CD4-positive, alpha-beta T cell treated with Interleukin-15 for 4 hours (primary cell): ENCODE measurements around the gene COL6A5.
"Not testable (repeated sequence)": the region's sequence is repeated elsewhere in the genome, so short reads cannot be mapped to it uniquely, and the experiment has no call there.

Experiments
- DNase-seq: peaks from one replicate; pipeline ENCODE4 v3.0.0-alpha.2; 2020; ENCODE audit warnings: low spot score

COL6A5 gene

DNA sequence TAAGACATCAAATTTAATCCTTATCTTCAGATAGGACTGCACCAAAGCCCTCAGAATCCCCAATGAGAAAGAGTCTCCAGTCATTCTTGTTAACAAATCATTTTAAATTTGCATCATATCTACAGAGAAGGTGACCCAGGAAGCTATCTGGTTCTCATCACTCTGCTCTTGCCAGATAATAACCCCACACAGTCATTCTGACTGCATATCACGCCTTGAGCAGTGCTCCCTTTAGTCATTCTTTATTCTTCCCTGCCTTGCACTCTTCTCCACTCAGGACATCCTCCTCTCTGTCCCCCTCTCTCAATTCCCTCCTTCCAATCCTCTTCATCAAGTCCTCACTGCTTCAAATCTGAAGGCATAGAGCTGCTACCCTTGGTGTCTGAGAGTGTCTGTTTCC, 87.8 kb downstream of the COL6A5 start:
- DNase-seq, result no peak

DNA sequence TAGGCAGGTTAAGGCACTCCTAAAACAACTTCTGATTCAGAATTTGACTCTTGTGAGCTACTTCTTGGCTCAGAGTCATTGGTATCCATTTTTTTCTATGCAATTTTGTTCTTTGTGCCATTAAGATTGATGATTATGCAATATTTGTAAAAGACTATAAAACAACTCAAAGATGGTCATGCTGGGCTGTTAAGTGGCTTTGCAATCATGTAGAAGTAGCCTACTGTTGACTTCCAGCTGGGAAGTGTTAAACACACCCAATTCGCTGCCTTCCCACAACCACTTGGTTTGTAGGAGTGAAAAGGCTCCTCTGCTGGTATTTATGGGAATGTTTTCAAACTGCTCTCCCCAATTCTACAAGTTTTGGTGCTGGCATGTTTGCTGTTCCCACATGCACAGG, 96.8 kb downstream of the COL6A5 start:
- no peak for DNase-seq

DNA sequence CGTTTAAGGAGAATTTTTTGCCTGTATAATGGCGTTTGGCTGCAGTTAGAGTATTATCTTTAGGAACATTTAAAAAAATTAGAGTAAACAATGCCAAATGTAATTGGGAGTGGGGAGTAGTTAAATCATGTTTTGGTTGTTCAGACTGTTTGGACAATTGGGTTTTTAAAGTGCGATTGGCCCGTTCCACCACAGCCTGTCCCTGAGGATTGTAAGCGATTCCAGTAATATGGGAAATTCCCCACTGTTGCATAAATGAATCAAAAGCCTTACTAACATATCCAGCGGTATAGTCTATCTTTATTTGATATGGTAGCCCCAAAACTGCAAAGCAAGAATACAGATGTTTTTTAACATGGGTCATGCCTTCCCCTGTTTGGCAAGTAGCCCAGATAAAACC, 101.4 kb downstream of the COL6A5 start:
- not testable (repeated sequence) for DNase-seq

DNA sequence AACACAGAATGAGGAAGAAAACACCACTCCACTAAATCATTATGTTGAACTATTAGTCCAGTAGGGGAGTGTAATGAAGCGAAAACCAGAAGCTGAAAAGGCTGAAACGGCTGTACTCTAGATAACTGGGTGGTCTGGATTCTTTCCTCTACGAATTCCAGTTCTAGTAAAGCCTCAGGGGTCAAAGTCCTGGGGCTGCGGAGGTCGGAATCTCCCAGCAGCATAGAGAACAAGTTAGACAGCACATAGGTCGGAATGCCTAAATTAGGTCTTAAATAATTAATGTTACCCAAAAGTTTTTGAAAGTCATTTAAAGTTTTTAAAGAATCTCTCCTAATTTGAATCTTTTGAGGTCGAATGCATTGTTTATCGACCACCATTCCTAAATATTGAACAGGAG, 102.7 kb downstream of the COL6A5 start:
- DNase-seq, result not testable (repeated sequence)

DNA sequence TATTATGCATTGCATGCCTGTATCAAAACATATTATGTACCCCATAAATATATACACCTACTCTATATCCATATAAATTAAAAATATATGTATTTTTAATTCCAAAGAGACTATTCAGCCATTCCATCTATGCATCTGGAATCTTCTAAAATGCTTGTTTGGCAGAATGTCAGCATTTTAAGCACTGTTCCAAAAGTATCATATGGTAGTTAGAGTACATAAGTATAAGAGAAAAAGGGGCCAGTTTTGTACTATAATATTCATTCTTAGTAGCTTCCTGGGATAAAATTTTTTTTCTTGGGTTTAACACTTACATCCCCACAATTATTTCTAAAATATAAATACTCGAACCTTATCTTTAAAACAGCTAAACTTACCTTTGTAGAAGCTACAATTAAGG, 111.1 kb downstream of the COL6A5 start:
- DNase-seq, result no peak

DNA sequence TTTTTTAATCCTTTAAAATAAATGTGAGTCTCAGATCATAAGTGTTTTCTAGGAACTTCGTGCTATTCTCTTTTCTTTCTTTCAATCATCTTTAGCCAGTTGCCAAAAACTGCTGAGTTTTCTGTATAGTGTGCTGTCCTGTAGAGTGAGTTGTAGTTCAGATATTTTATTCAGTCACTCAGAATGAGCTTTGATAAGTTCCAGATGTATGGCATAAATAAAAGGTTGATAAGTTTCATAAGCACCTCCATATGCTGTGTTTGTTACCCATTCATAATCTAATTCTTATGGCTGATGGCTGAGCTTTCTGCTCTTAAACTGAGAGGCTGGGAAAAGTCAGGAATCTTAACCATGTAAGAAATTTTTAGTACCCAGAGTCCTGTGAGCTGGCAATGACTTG, 112.2 kb downstream of the COL6A5 start:
- DNase-seq, result no peak

DNA sequence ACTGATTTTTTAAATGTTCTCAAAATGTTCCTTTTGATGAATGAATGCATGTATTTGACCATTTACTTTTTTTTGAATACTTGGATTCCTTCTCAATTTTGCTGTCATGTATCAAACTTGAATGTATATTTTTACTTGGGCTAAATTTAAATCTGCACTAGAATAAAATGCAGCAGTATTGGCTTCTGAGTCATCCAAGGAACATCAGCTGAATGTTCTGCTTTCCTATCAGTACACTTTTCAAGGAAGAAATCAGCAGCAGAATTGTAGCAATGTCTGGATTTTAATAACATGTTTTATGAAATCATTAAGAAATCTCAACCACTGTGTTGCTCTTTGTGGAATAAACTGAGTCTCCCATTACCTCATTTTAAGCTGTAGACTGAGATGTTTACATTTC, 114.5 kb downstream of the COL6A5 start:
- DNase-seq, result no peak

DNA sequence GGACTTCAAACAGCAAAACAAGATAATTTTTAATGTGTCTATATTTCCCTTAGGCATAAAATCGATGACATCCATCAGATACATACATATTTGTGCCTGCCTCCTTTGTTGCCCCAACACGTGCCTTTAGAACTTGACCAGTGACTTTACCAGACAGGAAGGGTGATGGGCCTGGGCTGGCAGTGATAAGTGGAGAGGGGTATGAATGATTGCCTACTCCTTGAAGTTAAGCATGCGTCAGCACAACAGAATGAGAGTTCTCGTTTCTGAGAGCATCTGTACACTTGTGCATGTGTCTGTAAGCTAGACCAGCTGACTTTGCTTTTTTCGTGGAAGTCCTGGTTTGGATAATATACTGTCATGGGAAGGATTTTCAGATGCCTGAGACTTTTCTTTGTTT, 116.6 kb downstream of the COL6A5 start:
- no peak for DNase-seq

DNA sequence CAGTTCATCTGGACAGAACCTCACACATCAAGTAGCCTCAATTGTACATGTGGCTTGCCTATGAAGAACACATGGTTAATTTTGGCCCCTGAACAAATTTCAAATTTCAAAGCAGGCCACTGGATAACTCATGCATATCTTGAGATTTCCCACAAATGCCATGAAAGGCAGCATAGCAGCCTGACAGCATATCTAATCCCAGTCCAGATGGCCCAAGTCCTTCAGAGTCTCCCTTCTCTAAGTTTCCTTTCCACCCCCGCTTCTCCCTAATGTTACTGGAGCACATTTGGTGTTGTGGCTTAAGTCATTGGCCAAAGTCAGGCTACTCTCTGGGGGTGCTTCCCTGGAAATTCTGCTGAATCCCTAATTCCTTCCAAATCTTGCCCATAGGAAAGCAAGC, 117.7 kb downstream of the COL6A5 start:
- DNase-seq, result no peak

DNA sequence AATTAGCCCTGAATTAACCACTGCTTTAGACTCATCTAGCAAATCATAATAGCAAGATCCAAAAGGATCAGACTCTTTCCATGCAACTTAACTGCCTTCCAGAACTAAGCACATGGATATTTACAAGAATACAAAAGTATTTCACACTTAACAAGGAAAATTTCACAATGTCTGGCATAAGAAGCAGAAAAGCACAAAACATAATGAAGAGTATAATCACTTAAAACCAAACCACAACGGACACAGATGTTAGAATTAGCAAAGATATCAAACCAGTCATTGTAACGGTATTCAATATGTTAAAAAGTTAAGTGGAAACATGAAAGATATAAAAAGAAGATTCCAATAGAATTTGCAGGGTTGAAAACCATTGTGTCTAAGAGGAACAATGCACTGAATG, 120.0 kb downstream of the COL6A5 start:
- DNase-seq, result no peak

DNA sequence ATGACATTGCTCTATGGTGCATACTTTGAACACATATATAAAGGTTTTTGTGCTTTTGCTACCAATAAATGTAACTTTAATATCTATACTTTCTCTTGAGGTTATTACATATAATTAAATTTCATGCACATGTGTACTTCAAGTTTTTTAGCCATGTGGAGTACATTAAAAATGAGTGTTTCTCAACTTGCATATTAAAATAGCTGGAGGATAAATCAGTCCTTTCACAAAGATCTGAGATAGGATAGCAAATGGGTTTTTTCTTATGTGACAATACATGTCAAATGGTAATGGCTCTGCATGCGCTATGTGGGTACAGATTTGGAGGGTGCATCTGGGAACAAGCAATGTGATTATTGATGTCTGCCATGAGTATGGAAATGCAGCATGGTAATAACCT, 122.8 kb downstream of the COL6A5 start:
- DNase-seq, result no peak

DNA sequence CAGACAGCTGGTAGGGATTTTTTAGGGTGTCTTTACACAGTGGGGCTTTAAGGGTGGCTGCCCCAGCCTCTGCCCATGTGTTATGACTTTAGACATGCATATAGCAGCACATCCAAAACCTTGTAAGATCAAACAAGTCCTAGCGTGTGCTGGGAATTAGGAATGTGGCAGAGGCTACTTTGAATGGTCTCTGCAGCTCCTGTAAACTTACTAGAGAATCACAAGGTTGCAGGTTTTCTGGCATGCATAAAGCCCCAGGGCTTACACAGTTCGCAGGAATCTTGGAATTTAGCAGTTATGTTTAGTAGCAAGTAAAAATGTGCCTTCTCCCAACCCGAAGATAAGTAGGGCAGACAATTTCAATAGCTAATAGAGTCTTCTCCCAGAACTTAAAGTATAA, 124.7 kb downstream of the COL6A5 start:
- no peak for DNase-seq

DNA sequence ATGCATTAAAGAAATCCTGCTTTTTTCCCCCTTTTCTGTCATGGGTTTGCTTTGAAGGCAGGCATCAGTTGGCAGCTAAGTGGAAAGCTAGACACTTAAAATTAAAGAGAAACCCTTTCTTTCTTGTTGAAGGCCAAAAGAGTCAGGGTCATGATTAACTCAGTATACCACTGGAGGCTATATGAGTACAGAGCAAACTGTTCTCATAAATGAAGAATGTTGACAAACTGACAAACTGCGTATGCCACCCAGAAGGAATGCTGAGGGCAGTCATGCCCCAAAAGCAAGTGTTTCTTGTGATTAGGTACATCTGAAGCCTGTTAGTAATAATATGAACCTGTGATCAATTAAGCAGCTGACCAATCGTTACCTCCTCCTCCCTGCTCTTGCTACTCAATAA, 127.9 kb downstream of the COL6A5 start:
- DNase-seq, result no peak

DNA sequence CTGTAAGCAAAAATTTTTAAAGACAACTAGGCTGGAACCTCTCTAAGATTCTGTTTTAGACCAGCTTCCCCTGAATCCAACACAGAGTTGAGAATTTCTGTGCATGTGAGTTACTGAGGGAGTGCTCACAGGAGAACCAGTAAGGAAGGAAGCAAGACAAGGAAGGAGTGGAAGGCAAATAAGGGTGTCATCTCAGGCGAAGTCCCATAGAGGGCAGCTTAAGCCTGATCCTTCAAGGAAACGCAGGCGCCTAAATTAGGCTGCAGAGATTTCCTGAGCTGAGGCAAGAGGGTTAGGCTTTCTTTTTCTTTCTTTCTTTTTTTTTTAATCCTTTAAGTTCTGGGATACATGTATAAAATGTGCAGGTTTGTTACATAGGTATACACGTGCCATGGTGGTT, 135.3 kb downstream of the COL6A5 start:
- no peak for DNase-seq

DNA sequence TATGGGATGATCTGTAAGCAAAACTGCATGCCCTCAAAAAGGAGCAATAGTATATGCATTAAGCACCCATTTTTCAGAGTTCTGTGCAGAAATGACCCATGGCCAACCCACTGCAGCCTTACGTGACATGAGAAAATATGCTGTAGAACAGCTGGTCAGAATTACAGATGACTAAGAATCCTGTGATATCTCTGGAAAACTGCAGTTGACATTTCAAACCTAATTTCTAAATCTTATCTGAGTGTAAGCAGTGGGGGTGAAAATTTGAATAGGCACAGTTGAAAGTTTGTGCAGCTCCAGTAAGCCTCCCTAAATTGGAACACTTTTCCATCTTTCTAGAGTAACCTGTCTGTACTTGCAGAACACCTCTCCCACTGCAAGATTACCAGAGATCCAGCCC, 142.8 kb downstream of the COL6A5 start:
- DNase-seq, result no peak

DNA sequence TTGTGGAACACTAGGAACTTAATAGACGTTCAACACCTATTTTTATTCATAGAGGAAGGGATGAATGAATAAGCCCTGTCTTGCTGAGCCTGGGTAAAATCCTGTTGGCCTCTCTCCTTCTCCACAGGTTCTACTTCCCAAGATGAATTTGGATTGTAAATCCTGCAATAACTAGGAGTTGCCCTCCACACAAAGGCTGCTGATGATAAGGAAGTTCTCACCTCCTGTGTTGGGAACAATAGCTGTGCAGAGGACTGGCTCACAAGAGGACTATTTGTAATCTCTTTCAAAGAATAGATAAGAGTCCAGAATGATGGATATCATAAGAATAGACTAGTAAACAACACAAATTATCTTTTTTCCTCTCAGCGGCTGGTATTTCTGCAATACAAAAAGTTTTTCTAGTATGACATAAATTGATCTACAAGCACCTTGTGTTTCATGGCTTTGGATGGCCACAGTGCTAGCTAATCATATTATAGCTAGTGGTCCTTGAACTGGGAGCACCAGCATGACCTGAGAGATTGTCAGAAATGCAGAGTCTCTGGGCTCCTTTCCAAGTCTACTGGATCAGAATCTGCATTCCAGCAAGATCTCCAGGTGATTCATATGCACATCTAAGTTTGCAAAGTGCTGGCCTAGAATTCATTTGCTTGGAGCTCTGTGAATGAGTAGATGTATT, 143.4 kb downstream of the COL6A5 start:
- no peak for DNase-seq

DNA sequence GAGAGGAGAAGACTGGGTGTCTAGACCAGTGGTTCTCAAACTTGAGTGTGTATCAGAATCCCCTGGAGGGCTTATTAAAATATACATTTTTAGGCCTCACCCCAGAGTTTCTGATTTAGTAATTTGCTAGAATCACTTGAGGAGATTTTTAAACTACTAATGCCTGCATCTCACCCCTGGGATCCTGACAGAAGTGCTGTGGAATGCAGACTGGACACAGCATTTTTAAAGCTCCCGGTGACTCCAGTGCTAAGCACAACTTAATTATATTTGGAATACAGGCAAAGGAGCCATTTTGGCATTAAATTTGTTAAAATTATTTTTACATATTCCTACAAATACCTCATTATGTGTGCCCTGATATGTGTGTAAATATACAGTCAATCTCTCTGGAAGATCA, 144.8 kb downstream of the COL6A5 start:
- DNase-seq, result no peak

DNA sequence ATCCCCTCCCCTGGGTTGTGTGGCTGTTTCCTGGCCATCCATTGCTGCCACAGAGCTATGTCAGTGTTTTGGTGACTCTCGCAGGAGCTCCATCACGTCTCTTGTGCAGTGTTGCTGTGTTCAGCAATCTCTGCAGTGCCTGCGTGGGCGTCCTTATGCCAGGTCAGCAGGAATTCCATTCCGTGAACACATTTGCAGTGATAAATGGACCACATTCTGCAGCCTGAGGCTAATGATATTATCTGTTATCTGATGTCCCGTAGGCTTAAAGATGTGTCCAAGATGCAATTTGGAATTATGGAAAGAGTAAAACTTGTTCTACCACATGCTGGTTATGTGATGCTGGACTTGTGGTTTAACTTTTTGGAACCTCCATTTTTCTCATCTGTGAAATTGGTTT, 146.0 kb downstream of the COL6A5 start:
- no peak for DNase-seq

DNA sequence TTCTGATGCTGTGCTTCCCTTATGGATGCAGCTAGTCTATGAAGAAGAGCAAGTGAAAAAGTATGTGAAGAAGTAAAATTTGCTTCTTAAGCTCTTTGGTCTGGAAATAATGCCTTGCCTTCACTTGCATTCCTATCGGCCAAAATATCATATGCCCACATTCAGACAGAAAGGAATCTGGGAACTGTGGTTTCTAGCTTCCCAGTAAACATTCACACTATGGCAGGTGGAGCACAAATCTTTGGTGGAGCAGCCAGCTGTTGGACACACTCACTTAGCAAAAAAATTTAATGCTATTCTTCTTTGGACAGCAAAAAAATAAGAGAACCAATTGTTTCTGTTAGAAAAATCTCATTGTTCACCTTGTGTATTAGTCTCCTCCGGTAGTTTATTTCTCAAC, 159.2 kb downstream of the COL6A5 start:
- DNase-seq, result no peak

DNA sequence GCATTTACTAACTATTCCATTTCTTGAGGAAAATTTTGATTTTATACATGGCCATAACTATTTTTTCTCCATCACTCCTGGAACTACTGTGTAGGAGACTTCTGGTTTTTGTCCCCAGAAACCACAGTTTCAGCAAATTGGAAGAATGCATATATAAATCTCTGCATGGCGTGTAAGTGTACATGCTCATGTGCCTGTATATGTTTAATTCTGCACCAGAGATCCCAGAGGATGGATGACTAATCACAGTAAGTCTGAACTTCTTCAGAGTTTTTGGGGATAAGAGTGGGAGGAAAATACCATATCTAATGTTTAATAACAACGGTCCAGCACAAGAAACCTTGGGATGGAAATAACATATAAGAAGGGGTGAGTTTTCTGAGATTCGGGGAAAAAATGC, 160.6 kb downstream of the COL6A5 start:
- DNase-seq, result no peak

DNA sequence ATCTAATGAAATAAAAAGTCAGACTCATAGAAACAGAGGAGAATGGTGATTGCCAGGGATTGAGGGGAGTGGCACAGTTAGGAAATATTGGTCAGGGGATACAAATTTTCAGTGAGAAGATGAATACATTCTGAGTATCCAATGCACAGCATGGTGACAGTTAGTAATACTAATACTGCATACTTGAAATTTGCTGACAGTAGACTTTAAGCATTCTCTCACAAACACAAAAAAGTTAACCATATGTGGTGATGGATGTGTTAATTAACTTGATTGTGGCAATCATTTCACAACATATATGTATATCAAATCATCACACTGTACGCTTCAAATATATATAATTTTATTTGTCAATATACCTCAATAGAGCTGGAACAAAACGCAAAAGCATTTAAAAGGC, 162.3 kb downstream of the COL6A5 start:
- no peak for DNase-seq

DNA sequence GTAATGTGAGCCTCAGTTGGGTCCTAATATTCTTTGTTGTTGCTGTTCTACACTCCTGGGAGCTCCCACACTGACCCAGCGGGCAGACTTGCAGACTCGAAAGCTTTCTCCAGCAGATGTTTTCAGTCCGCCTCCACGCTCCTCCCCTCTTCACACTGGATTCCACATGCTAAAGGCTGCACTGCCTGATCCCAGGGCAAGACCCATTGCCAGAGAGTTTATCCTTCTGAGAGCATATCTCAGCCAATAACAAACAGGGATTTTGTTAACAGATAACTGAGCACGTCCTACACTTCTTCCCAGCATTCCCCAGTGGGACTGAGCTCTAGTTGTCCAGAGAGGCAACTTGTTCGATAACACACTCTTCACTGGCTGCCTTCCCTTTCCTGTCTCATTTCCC, 163.5 kb downstream of the COL6A5 start:
- no peak for DNase-seq

DNA sequence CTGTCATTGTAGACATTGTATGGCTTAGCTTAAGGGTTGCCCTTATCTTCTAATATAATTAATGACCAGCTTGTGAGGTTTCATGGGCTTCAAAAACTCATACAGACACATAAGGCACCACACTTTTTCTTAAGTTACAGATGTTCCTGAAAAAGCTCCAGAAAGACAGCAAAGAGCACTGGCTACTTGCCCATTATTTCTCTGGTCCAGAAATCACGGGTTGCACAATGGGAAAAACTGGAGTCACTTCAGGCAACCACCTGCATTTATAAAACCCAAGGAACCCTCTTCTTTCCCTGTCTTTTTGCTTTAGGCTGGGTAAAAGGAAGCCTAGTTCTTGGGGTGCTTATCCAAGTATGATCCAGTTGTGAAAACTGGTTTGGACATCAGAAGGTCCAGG, 169.2 kb downstream of the COL6A5 start:
- no peak for DNase-seq

DNA sequence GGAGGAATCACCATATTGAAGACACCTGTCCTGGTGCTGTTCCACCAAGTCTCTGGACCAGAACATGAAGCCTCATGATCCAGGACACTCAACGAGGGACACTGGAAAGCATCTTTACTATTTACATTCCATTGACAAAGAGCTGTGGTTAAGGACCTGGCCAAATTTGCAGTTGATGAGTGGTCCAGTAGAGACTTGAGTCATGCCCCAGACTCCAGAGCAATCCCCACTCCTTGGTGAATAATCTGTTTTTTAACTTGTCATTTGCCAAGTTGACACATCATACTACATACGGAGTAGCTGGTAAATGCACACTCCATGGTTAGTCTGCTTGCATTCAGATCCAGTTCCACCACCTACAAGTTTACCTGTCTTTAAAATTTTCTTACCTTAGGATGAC, 170.3 kb downstream of the COL6A5 start:
- DNase-seq, result no peak
